ENCODE results near the gene PHLDB1. TPM values are rescaled to one million over a fixed set of nuclear protein-coding genes. Genes with fewer than 3 reads are reported as not detected.

PHLDB1 gene
- polyA plus RNA-seq, 1 of the 3 experiments (the other 2 are of a cell fraction): 89.4 TPM

- Histone ChIP-seq H3K9ac (no peak overlapping the region), H3K27ac (ENCODE audit: low read depth in 2 of 2, low read length in 1 of 2) (no peak overlapping the region), H3F3A (replicated peaks; ENCODE audit: insufficient read depth) (peaks cover 20% of the 10 kb centered on the region), H4K20me1 (ENCODE audit: insufficient read depth) (peaks cover 4% of the 10 kb centered on the region), H2AFZ (ENCODE audit: low read depth) (no peak overlapping the region), H3K36me3 (replicated peaks in 1 of 2; ENCODE audit: control insufficient read depth in 1 of 2, insufficient read depth in 2 of 2, low read length in 1 of 2) (no peaks in the 10 kb centered on the region), H3K79me2 (ENCODE audit: insufficient read depth) (no peaks in the 10 kb centered on the region), H3K4me1 (ENCODE audit: control insufficient read depth in 1 of 2, insufficient read depth in 2 of 2, low read depth in 1 of 2, low read length in 1 of 2) (peaks cover 0 to 12% of the 10 kb centered on the region in 2 experiments; a peak in 1 of 4 replicates), H3K4me2 (no peak overlapping the region), H3K9me3 (no peaks in the 10 kb centered on the region), H3K9me2 (no peaks in the 10 kb centered on the region), H3K27me3 (ENCODE audit: insufficient read depth) (no peaks in the 10 kb centered on the region), H3K4me3 (ENCODE audit: low read depth in 2 of 2, low read length in 1 of 2) (no peak overlapping the region)
- POLR2A ChIA-PET: no interaction called here
- no peak for DNase-seq
- WGBS (ENCODE audit: low lambda C conversion rate): 83% methylated on average over 4 of the region's 4 CpGs
- TF ChIP-seq CHD2 (IDR thresholded peaks at IDR 0.05; ENCODE audit: low read length, partially characterized antibody): no peak
- no peak for TF ChIP-seq RAD21 (IDR thresholded peaks at IDR 0.05; ENCODE audit: low read length)
- TF ChIP-seq EZH2phosphoT487 (IDR thresholded peaks at IDR 0.05; ENCODE audit: borderline replicate concordance, low read depth): no peak
- no peak for TF ChIP-seq TEAD4 (IDR thresholded peaks at IDR 0.05; ENCODE audit: borderline replicate concordance, insufficient read depth)
- no peak for TF ChIP-seq FOXM1 (IDR thresholded peaks at IDR 0.05; ENCODE audit: low read depth)
- no peak for TF ChIP-seq POLR2AphosphoS5 (IDR thresholded peaks at IDR 0.05; ENCODE audit: low read depth, low read length)
- no peak for TF ChIP-seq GABPA (IDR thresholded peaks at IDR 0.05; ENCODE audit: low read depth)
- TF ChIP-seq, protein P1, sequence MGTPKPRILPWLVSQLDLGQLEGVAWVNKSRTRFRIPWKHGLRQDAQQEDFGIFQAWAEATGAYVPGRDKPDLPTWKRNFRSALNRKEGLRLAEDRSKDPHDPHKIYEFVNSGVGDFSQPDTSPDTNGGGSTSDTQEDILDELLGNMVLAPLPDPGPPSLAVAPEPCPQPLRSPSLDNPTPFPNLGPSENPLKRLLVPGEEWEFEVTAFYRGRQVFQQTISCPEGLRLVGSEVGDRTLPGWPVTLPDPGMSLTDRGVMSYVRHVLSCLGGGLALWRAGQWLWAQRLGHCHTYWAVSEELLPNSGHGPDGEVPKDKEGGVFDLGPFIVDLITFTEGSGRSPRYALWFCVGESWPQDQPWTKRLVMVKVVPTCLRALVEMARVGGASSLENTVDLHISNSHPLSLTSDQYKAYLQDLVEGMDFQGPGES (IDR thresholded peaks at IDR 0.05; ENCODE audit: low read depth, low read length): no peak
- TF ChIP-seq GATA2 (CRISPR knock-in tag; IDR thresholded peaks at IDR 0.05): no peak
- no peak for TF ChIP-seq ELF1 (IDR thresholded peaks at IDR 0.05)
- no peak for TF ChIP-seq JUND (IDR thresholded peaks at IDR 0.05)
- TF ChIP-seq, protein P2, sequence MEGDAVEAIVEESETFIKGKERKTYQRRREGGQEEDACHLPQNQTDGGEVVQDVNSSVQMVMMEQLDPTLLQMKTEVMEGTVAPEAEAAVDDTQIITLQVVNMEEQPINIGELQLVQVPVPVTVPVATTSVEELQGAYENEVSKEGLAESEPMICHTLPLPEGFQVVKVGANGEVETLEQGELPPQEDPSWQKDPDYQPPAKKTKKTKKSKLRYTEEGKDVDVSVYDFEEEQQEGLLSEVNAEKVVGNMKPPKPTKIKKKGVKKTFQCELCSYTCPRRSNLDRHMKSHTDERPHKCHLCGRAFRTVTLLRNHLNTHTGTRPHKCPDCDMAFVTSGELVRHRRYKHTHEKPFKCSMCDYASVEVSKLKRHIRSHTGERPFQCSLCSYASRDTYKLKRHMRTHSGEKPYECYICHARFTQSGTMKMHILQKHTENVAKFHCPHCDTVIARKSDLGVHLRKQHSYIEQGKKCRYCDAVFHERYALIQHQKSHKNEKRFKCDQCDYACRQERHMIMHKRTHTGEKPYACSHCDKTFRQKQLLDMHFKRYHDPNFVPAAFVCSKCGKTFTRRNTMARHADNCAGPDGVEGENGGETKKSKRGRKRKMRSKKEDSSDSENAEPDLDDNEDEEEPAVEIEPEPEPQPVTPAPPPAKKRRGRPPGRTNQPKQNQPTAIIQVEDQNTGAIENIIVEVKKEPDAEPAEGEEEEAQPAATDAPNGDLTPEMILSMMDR (IDR thresholded peaks at IDR 0.05): no peak
- TF ChIP-seq, protein P3, sequence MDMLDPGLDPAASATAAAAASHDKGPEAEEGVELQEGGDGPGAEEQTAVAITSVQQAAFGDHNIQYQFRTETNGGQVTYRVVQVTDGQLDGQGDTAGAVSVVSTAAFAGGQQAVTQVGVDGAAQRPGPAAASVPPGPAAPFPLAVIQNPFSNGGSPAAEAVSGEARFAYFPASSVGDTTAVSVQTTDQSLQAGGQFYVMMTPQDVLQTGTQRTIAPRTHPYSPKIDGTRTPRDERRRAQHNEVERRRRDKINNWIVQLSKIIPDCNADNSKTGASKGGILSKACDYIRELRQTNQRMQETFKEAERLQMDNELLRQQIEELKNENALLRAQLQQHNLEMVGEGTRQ (IDR thresholded peaks at IDR 0.05; ENCODE audit: borderline replicate concordance, low read depth, low read length): no peak
- no peak for TF ChIP-seq NRF1 (IDR thresholded peaks at IDR 0.05; ENCODE audit: low read depth, low read length)
- TF ChIP-seq ZBTB33 (IDR thresholded peaks at IDR 0.05; ENCODE audit: borderline replicate concordance, low read depth): no peak
- no peak for TF ChIP-seq TCF12 (IDR thresholded peaks at IDR 0.05)
- CTCF ChIA-PET: interaction anchor here (1.8 to 9.6 kb wide), 4 partner anchors 27 to 265 kb away, joined by 4 to 144 read pairs (median 17); no protein-coding TSS in a partner anchor
These were observed 56.0 kb downstream of the PHLDB1 start for GRCh38 chr11:118663381-118663780.

All from SK-N-SH (cell line).